HG03045 (cell line): Measurements from ENCODE around the gene WNT7A.

Source experiments
- ATAC-seq: cut with Tn5 transposase; IDR thresholded peaks from one replicate; pipeline ENCODE4 v1.9.1; 2021; ENCODE audit warnings: mild to moderate bottlenecking, moderate library complexity; ENCODE audit not compliant: unreplicated experiment

Gene WNT7A

DNA sequence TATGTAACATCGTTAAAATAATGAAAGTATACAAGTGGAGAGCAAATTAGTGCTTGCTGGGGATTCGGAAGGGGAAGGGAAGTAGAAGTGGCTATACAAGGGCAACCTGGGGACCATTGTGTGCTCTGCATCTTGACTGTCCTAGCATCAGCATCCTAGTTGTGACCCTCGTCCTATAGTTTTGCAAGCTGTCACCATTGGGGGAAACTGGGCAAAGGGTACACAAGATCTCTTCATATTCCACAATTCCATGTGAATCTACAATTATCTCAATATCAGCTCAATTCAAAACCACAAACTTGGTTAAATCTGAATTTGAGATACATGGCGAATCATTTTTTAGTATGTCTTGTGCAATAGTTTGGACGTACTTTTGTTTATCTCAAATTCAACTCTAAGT is 30.9 kb downstream of the WNT7A start:
- no peak for ATAC-seq

DNA sequence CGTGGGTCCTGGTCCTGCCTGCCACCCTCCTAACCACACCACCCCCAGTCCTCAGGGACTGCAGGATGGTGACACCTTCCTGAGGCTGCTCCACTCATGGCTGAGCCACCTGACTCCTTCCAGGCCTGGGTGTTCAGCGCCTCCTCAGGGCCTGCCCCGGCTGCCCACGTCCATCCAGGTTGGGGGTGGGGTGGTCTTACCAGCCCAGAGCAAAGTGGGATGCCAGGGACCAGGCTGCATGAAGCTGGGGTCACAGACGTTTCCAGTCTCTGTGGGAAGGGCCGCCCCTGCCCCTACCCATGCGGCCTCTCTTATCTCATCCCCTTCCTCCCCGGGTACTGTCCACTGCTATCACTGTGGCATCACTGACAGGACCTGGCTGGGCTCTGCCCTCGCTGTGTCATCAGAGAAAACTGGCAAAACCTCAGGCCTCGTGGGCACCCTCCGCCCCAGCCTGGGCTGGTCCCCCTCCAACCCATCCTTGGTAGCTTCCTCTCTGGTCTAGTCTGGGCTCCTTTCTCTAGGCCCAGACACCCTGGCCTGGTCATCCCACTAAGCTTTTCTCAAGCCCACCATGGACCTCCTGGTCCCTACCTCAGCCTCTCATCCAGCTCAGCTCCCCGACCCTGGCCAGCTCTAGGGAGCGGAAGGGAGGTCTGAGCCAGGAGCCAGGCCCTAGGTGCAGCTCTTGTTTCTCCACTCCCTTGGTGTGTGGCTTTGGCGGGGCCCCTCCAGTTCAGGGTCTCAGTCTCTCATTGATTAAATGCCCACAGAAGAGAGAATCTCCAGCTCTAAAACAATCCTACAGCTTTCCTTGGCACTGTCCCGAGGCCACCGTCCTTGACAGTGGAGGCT is 32.9 kb downstream of the WNT7A start:
- no peak for ATAC-seq

DNA sequence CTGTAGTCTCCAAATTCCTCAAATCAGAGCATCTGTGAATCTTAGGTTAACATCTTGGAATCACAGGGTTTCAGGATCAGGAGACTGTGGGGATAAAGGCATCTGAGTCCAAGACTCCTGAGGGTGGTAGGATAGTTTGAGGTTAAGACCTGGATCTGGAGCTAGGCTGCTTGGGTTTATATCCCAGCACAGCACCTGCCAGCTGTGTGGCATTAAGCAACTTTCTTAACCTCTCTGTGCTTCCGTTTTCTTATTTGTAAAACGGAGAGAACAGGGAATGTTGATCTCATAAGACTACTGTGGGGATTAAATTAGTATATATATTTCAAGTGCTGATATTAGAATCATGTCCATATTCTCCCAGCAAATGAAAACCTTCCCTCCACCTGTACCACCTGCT is 33.6 kb downstream of the WNT7A start:
- ATAC-seq, result no peak

DNA sequence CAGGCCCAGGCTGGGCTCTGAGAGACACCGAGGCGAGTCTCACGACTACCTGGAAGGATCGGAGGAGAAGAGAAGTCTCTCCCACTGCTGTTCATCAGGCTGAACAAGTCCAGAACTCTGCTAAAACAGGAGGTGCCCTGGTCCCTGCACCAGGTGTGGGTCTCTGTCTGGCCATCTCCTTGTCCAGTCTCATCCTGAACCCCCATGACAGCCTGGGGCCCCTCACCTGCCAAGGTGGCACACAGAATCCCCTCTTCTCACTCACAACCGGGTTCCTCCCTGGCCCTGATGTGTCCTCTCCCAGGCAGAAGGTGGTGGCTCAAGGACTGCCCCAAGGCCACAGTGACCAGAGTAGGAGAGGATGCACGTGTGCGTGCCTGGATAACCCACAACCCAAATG is 34.1 kb downstream of the WNT7A start:
- ATAC-seq, result no peak

DNA sequence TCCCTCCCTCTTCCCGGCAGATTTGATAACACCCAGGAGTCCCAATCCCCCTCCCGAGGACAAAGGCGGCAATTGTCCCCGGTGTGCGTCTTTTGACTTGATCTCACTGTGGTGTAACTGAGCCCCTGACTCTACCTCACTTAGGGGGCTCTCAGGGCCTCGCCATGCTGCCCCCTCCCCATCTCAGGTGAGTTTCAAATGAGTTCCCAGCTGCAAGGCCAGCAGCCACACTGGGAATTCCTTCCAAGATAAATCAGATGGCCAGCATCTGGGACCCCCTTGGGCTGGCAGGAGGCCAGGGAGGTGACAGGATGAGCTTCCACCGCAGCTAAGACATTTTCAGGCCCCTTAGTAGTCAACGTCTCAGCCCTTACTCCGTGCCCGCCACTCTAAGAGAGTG is 35.0 kb downstream of the WNT7A start:
- ATAC-seq, result no peak

DNA sequence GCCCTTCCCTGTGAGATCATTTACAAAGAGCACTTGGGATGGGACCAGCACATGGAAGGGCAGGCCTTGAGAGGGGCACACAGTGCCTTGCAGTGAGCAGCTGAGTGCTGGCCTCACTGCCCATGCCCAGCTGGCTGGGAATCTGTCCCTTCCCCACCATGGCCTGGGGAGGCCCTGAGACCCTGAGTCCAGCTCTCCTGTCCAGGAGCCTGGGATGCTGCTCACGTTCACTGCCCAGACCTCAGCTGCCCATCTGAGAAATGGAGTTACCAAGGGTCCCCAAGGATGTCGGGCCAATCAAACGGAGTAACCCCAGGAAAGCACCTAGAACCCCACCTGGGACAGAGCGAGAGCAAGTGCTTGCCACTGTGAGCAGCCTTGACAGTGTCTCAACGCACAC is 35.6 kb downstream of the WNT7A start:
- ATAC-seq, result no peak

DNA sequence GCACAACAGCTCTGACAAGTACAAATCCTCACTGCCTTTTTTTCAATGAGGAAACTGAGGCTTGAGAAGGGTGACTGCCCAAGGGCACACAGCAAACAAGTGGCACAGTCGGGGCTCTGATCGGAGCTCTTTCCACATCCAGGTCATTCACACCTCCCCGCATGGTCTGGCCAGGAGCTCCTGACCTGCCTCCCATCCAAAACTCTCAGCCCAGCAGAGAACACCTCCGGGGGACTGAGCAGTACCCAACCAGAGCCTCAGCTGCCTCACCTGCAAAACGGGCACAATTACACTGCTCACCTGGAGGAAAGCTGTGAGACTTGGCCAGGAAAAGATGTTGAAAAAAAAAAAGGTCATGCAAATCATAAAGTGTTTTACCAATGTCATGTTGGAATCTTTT is 36.5 kb downstream of the WNT7A start:
- ATAC-seq, result no peak

DNA sequence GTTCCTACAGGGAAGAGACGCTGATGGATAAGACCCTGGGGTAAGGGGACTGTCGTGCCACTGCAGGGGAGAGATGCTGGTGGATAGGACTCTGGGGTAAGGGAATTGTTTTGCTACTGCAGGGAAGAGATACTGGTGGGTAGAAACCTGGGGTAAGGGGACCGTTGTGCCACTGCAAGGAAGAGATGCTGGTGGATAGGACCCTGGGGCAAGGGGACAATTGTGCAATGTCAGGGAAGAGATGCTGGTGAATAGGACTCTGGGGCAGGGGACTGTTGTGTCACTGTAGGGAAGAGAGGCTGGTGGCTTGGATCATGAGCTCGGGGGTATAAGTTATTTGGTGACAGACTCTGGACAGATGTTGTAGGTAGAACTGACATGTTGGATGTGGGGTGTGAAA is 37.6 kb downstream of the WNT7A start:
- no peak for ATAC-seq

DNA sequence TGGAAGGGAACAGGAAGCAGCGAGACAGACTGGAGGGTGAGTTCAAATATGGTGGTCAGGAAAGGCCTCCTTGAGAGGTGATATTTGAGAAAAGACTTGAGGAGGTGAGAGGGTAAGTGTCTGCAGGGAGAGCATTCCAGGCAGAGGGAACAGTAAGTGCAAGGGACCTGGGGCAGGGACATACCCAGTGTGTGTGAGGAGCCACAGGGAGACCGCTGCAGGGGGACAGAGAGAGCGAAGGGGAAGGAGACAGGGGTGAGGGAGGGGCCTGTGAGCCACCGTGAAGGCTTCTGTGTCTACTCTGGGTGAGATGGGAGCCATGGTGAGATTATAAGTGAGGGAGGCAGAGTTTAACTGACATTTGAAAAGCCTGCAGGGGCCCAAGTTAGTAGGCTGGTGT is 38.0 kb downstream of the WNT7A start:
- no peak for ATAC-seq

DNA sequence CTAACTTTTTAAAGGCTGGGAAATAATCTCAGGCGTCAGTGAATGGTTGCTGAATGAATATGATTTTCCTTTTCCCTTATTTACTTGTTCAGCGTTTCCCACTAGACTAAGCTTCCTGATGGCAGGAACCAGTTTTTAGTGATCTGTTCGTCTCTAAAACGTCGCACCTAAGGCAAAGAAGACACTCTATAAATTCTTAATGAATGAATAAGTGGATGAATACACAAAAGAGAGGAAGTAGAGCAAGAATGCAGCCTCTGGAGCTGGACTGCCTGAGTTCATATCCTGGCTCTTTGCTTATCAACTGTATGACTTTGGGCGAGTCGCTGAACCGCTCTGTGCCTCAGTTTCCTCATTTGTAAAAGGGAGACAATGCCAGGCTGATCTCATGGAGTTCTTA is 38.7 kb downstream of the WNT7A start:
- ATAC-seq, result no peak

DNA sequence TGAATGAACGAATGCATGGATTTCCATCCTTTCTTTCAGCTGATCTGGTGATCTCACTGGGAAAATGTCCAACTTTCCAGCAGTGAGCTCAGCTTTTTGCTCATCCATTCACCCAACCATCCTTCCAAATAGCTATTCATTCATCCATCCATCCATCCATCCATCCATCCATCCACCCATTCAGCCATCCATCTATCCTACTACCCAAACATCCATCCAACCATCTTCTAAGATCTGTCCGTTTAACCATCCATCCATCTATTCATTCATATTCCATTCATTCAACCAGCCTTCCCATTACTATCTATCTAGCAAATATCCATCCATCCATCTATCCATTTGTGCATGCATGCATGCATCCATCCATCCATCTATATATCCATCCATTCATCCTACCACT is 39.4 kb downstream of the WNT7A start:
- no peak for ATAC-seq

DNA sequence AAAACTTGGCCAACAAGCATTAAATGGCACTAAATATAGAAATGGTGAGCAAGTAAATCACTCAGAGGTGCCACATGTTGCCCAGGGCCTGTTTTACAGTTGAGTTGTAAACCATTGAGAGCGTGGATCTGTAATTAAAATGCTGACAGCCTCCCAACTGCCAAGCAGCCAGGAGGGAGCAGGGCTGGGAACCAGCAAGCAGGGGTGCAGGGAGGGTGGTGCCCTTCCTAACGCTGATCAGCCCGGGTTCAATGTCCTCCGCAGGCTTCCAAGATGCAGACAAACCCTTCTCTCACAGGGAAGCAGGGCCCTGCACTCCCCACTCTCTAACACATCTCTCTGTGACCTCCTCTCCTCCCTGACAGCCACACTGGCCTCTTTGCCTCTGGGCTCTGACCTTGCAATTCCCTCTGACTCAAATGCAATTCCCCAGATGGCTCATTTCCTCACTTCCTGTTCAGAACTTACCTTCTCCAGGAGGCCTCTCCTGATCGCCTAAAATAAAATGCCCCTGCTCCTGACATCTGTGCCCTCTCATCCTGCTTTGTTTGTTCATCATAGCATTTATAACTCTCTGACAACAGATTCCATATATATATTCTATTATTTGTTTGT is 40.0 kb downstream of the WNT7A start:
- no peak for ATAC-seq

DNA sequence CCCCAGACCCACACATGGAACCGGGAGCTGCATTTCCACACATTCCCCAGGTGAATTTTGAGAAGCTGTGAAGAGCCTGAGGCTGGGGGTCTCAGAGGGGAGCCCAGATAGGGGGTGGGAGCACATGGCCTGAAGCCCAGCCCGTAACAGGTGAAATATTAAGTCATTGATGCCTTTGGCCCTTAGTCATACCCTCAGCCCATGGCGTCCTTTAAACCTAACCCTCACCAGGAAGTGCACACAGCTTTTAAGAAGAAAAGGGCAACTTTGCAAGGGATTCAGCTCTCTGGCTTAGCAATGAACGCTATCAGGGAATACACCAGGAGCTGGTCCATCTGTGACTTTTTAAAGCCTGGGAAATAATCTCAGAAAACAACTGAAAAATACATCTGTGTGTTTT is 40.6 kb downstream of the WNT7A start:
- no peak for ATAC-seq

DNA sequence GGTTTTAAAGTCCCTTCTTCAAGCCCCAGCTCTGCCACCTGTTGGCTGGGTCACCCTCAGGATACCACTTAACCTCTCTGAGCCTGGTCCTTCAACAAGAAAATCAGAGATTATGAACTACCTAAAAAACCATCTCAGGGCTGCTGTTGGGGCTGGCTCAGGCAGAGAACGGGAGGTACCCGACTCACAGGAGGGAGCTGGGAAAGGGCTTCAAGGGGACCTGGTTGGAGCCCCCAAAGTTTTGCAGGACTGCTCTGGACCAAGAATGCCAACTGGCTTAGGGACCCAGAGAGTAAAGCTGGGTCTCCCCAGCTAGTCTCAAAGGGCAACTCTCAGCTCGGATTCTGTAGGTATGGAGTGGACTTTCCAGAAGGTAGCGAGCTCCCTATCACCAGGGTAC is 41.5 kb downstream of the WNT7A start:
- ATAC-seq, result no peak

DNA sequence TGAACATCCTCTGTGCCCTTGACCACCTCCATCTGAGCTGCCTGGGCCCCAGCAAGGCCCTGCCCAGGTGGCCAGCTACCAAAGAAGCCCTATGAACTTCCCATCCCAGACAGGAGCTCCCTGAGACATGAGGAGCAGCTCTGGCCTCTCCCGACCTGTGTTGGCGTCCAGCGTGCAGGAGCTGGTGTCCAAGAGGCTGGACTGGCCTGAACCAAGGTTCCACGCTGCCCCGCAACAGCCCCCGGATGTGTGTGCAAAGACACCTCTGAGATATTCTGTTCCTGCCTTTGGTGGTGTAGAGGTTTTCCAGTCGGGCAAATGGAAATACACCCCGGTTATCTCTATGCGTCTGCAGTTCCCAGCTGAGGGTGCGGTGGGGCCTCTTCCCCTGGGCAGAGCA is 42.1 kb downstream of the WNT7A start:
- no peak for ATAC-seq

DNA sequence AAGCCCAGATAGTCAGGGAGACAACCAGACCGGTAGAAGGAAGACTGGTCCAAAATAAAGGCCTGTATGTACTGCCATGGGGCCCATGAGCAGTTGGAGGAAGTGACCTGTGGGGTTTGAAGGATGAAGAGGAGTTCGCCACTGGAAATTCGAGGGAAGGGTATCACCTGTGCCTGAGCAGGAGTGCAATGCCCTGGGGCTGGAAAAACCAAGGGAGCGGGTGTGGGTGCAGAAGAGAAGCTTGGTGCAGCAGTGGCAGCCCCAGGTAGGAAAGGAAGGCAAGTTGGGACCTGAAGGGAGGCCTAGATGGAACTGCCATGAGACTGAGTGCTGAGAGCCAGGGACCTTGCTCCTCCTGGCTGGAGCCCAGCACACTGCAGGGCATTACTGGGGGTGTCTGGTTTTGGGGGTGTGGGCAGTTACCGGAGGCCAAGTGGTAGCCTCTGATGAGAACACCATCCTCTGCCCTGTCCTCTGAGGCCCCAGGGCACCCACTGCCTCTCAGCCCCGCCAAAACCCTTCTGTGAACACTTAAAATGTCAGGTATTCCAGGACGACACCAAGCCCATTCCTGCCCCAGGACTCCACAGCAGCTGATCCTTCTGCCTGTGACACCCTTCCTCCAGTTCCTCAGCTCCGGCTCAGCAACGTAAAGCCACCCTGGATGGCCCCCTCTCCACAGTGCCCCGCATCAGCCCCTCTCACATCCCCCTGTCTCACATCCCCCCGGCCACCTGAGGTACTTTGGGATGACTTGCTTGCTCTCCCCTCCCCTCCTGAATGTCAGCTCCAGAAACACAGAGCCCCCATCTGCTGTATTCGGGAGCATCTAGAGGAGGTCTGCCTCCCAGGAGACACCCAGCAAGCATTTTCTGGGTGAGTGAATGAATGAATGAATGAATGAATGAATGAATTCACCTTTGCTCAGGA is 42.9 kb downstream of the WNT7A start:
- no peak for ATAC-seq

DNA sequence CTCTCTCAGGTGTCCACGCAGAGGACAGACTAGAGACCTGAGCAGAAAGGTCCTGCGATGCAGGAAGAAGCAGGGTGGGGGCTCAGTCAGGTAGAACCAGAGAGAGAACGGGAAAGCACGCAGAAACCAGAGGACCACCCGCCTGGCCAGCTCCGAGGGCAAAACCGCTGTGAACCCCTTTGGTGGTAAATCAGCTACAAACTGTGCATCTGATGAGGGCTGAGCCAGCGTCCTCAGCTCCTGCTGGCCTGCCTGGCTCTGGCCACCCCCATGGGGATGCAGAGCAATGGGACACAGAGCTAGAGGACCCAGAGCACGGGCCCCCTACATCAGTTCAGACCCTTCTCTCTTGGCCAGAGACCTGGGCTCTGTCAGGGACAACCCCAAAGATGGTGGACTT is 44.6 kb downstream of the WNT7A start:
- ATAC-seq, result no peak

DNA sequence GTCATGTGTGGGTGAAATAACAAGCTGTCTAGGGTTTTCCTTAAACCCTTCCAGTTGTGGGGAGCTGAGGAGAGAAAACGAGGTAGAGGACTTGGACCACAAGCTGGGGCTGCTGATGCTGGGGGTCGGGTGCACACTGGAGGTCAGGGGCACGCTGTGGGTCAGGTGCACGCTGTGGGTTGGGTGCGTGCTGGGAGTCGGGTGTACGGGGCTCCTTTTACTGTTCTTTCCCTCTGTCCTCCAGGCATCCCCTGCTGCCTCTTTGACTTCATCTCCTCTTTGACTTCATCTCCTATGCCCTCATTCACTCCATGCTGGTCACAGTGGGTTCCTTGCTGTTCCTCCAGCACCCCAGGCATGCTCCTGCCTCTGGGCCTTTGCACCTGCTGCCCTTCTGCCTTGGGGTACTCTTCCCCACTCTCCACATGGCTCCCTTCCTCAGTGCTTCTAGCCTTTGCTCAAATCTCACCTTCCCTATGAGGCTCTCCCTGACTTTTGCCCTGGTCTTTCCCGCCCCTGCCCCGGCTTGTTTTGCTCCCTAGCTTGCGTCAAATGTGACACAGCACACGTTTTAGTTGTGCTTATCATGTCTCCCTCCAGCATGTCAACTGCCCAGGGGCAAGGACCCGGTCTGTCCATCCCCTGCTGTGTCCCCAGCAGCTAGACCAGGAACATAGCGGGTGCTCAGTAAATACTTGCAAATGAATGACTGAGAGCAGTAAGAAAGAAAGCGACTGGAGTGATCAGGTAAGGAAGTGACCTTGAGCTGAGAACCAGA is 45.4 kb downstream of the WNT7A start:
- ATAC-seq, result no peak

DNA sequence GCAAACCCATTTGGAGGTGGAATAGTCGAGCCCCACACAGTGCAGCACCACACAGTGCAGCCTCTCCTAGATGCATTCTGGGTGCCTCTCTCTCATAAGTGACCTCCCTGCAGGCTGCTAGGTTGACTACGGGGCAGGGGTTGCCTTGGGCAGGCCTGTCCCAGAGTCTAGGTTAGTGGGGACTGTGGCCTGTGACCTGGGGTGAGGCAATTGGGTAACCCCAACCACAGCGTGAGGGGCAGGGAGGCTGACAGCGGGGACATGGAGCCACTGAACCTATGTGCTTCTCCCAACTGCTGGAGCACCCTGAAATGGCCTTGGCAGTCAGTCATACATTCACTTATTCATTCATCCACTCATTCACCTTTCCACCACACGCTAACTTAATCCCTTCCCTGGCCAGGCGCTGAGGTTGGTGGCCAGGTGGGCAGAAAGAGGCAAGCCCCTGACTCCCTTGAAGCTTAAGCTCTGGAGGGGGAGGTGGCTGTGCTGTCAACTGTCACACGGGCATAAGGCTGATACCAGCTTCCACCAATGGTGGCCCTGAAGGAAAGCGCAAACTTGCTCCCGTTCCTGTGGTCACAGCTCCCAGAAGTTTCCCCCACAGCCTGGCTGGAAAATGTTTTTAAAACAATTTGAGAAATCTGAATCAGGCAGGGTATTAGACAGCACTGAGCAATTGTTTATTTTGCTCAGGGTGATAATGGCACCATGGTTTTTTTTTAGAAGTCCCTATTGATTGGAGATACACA is 46.2 kb downstream of the WNT7A start:
- no peak for ATAC-seq

DNA sequence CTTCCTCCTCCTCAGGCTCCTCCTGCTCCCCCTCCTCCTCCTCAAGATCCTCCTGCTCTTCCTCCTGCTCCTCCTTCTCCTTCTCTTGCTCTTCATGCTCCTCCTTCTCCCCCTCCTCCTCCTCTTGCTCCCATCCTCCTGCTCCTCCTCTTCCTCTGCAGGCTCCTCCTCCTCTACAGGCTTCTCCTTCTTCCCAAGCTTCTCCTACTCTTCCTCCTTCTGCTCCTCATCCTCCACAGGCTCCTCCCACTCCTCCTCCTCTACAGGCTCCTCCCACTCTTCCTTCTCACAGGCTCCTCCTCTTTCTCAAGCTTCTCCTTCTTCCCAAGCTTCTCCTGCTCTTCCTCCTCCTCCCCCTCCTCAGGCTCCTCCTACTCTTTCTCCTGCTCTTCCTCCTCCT is 47.7 kb downstream of the WNT7A start:
- no peak for ATAC-seq
